Uterus (tissue), 2 donors: Measurements from ENCODE around the gene MITF.

Source experiments
- POLR2A ChIP-seq, 2 donors: fragments of 450-650 bp; IDR thresholded peaks; one replicate each; pipeline ENCODE4 v1.6.1; 2016; ENCODE audit warnings: antibody characterized with exemption in 2 of 2, mild to moderate bottlenecking in 1 of 2, moderate library complexity in 1 of 2
- TF ChIP-seq, protein P1 (sequence below), 4 experiments: fragments of 200-600 bp in 2 of 4; fragments of 450-650 bp in 2 of 4; sonication (generic) in 2 of 4; IDR thresholded peaks; one replicate each; pipeline ENCODE4 v1.5.1; 2016 to 2019; ENCODE audit warnings: antibody characterized with exemption in 4 of 4, mild to moderate bottlenecking in 2 of 4, moderate library complexity in 1 of 4

DNA sequence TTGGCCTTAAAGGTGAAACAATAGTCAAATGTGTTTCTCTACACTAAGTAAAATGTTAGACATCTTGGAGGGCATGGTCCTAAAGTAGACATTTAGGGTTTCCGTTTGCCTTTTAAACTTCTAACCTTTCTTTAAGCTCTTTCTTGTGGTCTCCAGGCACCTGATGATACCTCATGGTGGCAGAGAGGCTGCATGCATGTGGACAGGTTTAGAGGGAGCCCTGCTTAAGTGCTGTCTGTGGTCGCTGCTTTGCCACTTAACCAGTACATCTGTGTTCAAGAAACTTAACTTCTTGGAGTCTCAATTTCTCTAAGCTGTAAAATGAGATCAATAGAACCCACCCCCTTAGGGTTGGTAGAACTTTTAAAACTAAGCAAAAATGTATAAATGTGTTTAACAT lies 6.2 kb downstream of the MITF start:
- TF ChIP-seq, protein P1, sequence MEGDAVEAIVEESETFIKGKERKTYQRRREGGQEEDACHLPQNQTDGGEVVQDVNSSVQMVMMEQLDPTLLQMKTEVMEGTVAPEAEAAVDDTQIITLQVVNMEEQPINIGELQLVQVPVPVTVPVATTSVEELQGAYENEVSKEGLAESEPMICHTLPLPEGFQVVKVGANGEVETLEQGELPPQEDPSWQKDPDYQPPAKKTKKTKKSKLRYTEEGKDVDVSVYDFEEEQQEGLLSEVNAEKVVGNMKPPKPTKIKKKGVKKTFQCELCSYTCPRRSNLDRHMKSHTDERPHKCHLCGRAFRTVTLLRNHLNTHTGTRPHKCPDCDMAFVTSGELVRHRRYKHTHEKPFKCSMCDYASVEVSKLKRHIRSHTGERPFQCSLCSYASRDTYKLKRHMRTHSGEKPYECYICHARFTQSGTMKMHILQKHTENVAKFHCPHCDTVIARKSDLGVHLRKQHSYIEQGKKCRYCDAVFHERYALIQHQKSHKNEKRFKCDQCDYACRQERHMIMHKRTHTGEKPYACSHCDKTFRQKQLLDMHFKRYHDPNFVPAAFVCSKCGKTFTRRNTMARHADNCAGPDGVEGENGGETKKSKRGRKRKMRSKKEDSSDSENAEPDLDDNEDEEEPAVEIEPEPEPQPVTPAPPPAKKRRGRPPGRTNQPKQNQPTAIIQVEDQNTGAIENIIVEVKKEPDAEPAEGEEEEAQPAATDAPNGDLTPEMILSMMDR (IDR thresholded peaks at IDR 0.05), result no peak
- no peak for TF ChIP-seq POLR2A (IDR thresholded peaks at IDR 0.05)
